Activated CD8-positive, alpha-beta T cell treated with anti-CD3 and anti-CD28 coated beads, Interleukin-2, amount 10 ng/mL, durations not matched to agents 7 days and 5 days (primary cell): Measurements from ENCODE around the gene YEATS2. TPM values are rescaled to one million over a fixed set of nuclear protein-coding genes. Genes with fewer than 3 reads are reported as not detected.

Experiments used
- ATAC-seq: fragments of 150-1000 bp; cut with Tn5 transposase; one replicate; pipeline ENCODE4 v1.10.0; 2021; ENCODE audit warnings: moderate library complexity
- CTCF ChIA-PET: fragments of 350-600 bp; sonication (Branson Sonifier 250); formaldehyde crosslinking; loops from one replicate; lab custom pipeline; 2021; ENCODE audit warnings: antibody characterized with exemption; lab: Charles Lee
- POLR2A ChIA-PET: fragments of 350-600 bp; sonication (Branson Sonifier 250); formaldehyde crosslinking; loops from one replicate; lab custom pipeline; 2021; ENCODE audit warnings: antibody characterized with exemption; lab: Charles Lee
- DNase-seq: peaks from one replicate; pipeline ENCODE4 v3.0.0-alpha.2; 2020
- H3K27ac Mint-ChIP-seq: one replicate; pipeline ENCODE4 v1.8.0; 2021; ENCODE audit warnings: mild to moderate bottlenecking, mixed read lengths
- H3K27me3 Mint-ChIP-seq: one replicate; pipeline ENCODE4 v1.8.0; 2021; ENCODE audit warnings: low read depth, mixed read lengths
- H3K36me3 Mint-ChIP-seq: one replicate; pipeline ENCODE4 v1.8.0; 2021; ENCODE audit warnings: low read depth, mixed read lengths
- H3K4me1 Mint-ChIP-seq: one replicate; pipeline ENCODE4 v1.8.0; 2021; ENCODE audit warnings: low read depth, mixed read lengths
- H3K4me3 Mint-ChIP-seq: one replicate; pipeline ENCODE4 v1.8.0; 2021; ENCODE audit warnings: mild to moderate bottlenecking, mixed read lengths
- H3K9me3 Mint-ChIP-seq: one replicate; pipeline ENCODE4 v1.8.0; 2022; ENCODE audit warnings: mixed read lengths; ENCODE audit not compliant: insufficient read depth
- total RNA-seq, 2 experiments: library from RNA; stranded (reverse); gene quantifications; one replicate each; pipeline ENCODE4 v1.2.3, GENCODE V29; 2021

The YEATS2 gene
- total RNA-seq, 2 experiments from 2014 or later: 49.3 to 52.6 TPM

GRCh38 chr3:183845090-183845489 lies 147.5 kb downstream of the YEATS2 start:
- DNase-seq (no peak), ATAC-seq (no peak)
- H3K27me3 Mint-ChIP-seq: no peaks in the 10 kb centered on the region
- H3K4me1 Mint-ChIP-seq: no peaks in the 10 kb centered on the region
- no peaks in the 10 kb centered on the region for H3K9me3 Mint-ChIP-seq
- peaks cover 33% of the 10 kb centered on the region for H3K36me3 Mint-ChIP-seq
- H3K4me3 Mint-ChIP-seq: no peak overlapping the region
- ChIA-PET POLR2A (no interaction called here), CTCF (interaction anchor here (1.1 kb wide), 1 partner anchor 39 kb away, joined by 3 read pairs; the partner anchor contains the start of gene PARL)
- H3K27ac Mint-ChIP-seq: no peak overlapping the region

GRCh38 chr3:183845608-183846288 lies 148.2 kb downstream of the YEATS2 start:
- ATAC-seq (no peak), DNase-seq (no peak)
- POLR2A ChIA-PET: no interaction called here
- no peak overlapping the region for H3K27ac Mint-ChIP-seq
- H3K4me1 Mint-ChIP-seq: no peaks in the 10 kb centered on the region
- no peaks in the 10 kb centered on the region for H3K9me3 Mint-ChIP-seq
- no peaks in the 10 kb centered on the region for H3K27me3 Mint-ChIP-seq
- H3K36me3 Mint-ChIP-seq: peaks cover 33% of the 10 kb centered on the region
- no peak overlapping the region for H3K4me3 Mint-ChIP-seq
- CTCF ChIA-PET: no interaction called here

GRCh38 chr3:183854318-183855035 lies 156.9 kb downstream of the YEATS2 start:
- CTCF ChIA-PET: no interaction called here
- no peak for ATAC-seq
- POLR2A ChIA-PET: no interaction called here

GRCh38 chr3:183857863-183858262 lies 160.3 kb downstream of the YEATS2 start:
- ATAC-seq (no peak), DNase-seq (no peak)
- POLR2A ChIA-PET: interaction anchor here (0.5 kb wide), 1 partner anchor 49 kb away, joined by 3 read pairs; no protein-coding TSS in a partner anchor
- Mint-ChIP-seq H3K9me3 (no peaks in the 10 kb centered on the region), H3K27ac (no peak overlapping the region), H3K4me1 (no peaks in the 10 kb centered on the region), H3K36me3 (peaks cover 44% of the 10 kb centered on the region), H3K27me3 (no peaks in the 10 kb centered on the region), H3K4me3 (no peak overlapping the region)
- CTCF ChIA-PET: interaction anchor here (2.4 kb wide), 1 partner anchor 27 kb away, joined by 6 read pairs; the partner anchor contains the start of gene PARL

More at GRCh38 chr3:183854318-183855035, 156.9 kb downstream of the YEATS2 start:
- H3K4me3 Mint-ChIP-seq: no peak overlapping the region
- H3K9me3 Mint-ChIP-seq: no peaks in the 10 kb centered on the region
- no peaks in the 10 kb centered on the region for H3K4me1 Mint-ChIP-seq
- H3K27me3 Mint-ChIP-seq: no peaks in the 10 kb centered on the region
- DNase-seq: no peak
- peaks cover 34% of the 10 kb centered on the region for H3K36me3 Mint-ChIP-seq
- no peak overlapping the region for H3K27ac Mint-ChIP-seq

Other genes with a start within 250 kb of the YEATS2 start
- gene KLHL6, start 142.1 kb upstream of the YEATS2 start, total RNA-seq: 10 to 100 TPM; 27.4 to 27.8 TPM
- gene KLHL24, start 62.2 kb upstream of the YEATS2 start, total RNA-seq: 1 to 10 TPM; 8.0 to 9.2 TPM
- gene MAP6D1, start 127.8 kb downstream of the YEATS2 start, total RNA-seq: under 1 TPM; 0.90 to 0.91 TPM
- gene PARL, start 187.1 kb downstream of the YEATS2 start, total RNA-seq: 10 to 100 TPM; 45.6 to 49.3 TPM